NCI-H1436 treated with DMSO at 0.1 percent for 48 hours (cell line): ENCODE results near the gene WNT1.

Experiments
- DNase-seq: peaks from one replicate; lab custom pipeline; 2025; lab: John Stamatoyannopoulos, UW

The WNT1 gene

DNA sequence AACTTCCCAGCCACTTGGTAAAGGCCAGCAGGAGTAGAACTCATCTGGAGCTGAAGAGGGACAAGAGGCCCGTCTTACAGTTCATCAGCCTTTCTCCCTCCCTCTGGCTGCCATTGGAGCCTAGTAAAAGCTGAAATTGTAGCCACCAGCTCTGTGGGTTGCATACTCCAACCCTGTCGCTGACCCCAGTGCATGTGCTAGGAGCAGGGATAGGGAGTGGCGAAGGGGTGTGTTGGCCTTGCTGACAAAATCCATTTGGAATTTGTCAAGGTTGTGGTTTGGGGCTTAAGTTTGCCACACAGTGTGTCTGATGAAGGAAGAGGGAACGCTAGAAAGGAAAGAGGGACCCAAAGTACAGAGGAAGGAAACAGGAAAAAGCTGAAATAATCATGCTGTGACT is 16.8 kb upstream of the WNT1 start:
- no peak for DNase-seq

DNA sequence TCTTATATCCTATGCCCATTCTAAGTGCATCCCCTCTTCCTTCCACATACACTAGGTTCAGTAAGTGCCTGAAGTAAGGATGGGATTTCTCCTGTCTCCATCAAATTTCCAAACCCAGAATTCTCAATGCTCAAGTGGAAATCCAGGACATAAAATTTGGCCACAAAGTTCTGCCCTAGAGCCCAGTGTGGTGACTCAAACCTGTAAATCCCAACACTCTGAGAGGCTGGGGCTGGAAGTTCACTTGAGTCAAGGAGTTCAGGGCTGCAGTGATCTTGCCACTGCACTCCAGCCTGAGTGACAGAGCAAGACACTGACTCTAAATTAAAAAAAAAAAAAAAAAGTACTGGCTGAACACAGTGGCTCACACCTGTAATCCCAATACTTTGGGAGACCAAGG is 16.3 kb upstream of the WNT1 start:
- DNase-seq = no peak

DNA sequence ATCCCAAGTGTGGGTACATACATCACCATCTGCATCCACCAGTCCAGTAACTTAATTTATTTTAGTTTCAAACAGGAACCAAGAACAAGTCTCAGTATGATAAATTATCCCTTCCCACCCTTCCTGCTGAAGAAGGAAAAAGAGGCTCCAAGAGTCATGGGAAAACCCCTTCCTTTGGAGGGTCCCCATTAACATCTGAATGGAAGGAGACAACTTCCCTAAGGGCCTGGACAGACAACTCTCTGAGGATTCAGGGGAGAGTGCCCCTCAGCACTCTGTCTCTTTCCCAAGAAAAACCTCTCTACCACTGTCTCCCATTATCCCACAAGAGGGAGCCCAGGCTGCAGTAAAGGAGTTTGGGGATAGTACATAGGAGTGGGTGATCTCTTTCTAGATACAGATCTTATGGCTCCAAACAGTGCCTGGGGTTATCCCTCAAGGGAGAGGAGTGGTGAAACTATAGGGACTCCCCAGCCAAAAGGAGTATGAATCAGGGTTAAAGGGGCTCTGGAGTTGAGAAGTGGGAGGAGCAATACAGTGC is 12.8 kb upstream of the WNT1 start:
- DNase-seq = no peak

DNA sequence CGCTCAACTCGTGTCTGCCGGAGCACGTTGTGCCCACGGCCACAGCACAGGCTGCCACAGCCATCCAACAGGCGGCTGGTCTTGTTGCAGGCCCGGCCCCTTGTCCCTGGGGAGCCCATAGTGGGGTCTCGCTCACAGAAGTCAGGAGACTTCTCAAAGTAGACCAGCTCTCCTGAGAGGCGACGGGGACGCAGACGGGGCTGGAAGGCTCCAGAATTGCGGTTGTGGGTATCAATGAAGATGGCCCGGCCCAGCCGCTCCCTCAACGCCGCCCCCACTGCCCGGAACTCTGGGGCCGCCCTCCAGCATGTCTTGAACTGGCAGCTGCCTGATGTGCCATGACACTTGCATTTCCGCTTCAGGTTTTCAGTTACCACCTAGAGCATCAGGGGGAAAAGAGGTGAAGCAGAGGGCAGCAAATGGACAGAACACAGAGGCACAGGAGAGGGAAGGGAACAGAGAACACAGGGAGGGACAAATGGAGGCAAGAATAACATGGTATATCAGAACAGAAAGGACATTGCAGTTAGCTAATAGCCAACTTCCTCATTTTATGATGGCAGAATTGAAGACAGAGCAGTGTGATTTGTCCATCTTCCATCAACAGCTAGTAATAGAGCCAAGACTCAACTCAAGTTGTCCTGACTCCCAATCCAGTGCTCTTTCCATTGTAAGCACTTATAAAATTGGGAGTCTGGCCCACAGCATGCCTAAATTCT is 11.8 kb upstream of the WNT1 start:
- DNase-seq = no peak

DNA sequence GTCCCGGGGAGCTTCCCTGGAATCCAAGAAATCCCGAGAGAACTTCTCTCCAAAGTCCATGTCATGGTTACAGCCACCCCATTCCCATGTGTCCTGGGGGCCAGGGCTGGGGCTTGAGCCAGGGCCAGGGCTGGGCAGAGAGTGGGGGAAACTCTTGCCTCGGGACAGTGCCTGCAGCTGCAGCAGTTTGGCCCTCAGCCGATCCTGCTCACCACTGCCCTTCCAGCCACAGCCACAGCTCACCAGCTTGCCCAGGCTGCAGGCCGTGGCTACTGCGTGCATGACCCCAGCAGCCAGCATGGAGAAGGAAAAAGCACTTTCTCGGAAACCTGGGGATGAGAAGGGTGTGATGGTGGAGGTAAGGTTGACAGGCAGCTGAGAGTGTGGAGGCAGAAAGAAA is 10.1 kb upstream of the WNT1 start:
- no peak for DNase-seq

DNA sequence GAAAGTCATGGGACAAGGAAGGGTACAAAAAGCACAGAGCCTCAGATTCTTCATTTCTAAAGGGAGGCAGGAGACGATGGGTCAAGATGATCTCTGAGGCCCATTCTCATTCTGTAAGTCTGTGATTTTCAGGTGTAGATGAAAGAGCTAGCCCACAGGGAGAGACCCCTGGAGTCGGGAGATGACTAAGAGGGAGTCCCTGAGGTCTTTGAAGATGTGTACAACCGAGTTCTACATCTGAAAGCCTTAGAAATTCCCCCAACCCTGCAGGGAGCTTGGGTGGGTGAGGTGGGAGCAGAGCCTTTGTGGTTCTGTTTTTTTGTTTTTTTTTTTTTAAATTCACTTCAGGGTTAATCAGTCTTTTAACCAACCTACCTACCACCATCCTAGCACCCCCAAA is 9.7 kb upstream of the WNT1 start:
- DNase-seq = no peak

DNA sequence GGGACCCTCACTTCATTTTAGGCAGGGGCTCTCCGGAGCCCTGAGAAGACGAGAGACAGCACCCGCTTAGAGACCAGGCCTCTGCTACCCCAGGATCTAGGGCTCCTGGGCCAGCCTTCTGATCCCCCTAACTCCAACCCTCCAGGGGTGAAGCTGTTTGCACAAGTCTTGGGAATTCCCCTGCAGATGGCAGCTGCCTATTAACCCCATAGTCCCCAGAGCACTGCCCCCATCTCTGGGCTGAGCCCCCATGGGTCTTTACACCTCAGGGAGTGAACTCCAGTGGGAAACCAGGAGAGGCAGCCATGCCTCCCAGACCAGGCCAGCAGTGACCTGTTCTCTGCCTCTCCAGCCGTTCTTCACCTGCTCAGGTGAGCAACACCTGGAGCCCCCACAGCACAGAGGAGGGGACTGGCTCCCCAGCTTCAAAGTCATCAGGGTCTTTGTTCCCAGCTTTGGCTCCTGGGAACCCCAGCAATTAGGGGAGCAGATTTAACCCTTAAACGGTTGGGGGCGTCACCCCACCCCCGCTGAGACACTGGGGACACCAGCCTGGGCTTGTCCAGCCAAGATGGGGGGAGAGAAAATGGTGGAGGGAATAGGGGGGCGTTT is 8.9 kb upstream of the WNT1 start:
- DNase-seq = no peak

DNA sequence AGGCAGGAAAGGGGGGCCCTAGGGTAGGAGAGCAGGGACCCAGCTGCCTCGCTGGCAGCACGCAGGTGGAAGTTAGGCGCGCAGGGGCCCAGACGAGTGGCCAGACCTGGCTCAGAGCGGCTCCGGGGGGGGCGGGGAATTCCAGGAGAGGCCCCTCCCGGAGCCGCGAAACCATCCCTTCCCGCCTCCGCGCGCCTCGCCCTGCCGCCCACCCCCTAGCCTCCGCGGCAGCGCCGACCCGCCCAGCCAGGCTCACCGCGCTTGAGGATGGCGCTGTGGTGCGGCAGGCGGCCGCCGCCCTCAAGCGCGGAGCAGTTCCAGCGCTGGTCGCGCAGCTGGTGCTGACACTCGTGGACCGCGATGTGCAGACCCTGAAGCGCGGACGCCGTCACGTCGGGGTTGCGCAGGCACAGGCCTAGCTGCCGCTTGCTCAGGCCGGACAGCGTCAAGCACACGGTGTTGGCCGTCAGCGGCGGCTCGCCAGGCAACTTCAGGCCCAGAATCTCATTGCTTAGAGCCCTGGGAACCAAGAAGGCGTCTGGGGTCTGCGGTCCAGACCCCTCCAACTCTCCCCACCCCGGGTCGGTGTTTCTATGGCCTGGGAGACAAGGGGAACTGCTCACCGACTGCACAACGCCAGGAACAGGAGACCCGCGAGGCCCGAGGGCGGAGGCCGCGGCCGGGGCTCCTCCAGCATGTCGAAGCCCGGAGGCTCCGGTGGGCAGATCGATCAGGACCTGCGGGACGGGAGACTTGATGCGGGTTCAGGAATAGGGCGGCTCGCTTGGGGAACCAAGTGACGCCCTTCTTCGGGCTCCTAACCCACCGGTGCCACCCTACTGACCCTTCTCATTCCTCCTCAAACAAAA is 8.1 kb upstream of the WNT1 start:
- no peak for DNase-seq

DNA sequence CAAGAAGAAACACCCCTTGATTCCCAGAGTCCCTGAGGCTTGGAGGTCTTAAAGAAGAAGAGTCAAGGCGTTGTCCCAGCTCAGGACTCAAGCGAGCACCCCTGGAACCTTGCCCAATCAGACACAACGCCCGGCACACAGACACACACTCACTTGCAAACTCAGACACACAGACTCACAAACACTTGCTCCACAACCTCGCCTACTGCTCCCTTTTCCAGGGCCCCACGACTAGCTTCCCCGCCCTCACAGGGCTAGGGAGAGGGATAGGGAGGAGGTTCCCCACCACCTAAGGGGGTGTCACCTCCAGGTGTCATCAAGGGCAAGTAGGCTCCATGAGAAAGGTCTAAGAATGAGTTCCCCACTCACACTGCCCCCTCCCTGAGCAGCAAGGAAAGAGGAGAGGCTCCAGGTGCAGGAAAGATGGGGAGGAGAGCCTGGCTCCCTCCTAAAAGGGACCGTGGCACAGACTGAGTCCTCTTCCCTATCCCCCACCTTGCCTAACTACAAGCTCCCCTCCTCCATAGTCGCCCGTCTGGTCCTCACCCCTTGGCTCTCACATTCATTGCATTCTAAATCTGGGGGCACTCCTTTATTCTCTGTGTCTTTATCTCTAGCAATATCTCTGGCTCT is 7.3 kb upstream of the WNT1 start:
- DNase-seq = no peak

DNA sequence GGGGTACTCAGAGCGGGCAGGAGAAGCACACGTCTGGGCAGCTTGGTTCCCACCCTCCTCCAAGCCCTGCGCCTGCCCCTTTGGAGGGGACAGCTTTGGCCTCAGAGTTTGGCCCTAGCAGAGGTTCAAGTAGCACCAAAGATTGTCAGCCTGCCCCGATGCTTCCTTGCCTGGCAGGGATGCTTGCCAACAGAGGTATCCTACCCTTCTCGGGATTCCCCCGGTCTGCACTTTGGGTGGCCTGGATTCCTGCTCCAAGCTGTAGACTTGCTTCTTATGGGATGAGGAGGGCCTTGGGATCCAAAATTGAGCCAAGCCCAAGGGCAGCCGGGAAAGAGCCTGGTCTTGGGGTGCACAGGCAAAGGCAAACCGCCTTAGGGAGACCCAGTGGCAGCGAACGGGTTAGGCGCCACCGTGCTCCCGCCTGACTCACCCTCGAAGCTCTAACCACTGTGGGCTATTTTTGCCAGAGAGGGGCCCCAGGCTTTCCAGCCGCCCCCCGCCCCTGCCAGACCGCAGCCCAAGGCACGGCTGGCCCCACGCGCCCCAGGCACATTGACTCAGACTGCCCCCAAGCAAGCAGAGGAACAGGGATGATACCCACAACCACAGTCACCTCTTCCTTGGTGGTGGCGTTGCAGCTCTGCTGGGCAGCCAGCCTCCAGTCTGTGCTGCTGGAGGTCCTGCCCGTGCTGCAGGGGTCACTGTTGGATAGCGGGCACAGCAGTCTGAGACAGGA is 5.7 kb upstream of the WNT1 start:
- no peak for DNase-seq

DNA sequence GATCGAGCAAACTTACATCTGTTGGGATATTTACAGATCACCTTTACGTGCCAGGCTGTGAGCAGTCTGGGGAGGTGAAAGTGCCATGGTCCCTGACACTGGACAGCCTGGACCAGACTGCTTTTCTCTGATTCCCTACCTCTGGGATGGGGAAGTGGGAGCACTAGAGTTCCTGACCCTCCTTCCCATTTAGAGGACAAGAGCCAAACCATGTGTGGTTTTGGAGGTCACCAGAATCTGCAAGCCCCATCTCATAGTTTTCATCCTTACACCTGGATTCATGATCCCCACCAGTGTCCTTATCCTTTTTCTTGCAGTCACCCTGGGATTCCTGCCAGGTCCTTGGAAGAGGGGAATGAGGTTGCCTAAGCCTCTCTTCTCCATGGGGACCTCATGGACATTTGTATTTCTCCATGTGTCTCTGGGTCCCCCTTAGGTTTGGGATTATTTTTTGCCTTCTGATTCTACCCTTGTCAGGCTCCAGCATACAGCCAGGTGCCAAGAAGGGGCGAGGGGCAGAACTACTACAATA is 5.1 kb upstream of the WNT1 start:
- no peak for DNase-seq

DNA sequence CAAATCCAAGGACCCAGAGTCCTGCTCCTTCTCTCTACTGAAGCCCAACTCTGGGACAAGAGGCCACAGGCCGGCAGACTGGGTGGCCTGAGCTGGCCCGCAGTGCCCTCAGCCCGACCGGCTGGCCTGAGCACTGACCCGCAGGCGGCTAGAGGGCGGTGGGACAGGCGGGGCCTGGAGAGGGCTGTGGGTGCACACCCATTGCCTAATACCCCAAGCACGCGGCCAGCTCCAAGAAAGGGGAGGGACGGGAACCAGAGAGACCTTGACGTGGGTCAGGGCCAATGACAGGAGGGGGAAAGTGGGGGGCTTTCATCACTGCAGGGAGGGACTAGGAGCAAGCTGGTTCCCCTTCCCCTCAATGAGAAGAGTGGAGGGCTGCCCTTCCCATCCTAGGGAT is 4.6 kb upstream of the WNT1 start:
- no peak for DNase-seq

DNA sequence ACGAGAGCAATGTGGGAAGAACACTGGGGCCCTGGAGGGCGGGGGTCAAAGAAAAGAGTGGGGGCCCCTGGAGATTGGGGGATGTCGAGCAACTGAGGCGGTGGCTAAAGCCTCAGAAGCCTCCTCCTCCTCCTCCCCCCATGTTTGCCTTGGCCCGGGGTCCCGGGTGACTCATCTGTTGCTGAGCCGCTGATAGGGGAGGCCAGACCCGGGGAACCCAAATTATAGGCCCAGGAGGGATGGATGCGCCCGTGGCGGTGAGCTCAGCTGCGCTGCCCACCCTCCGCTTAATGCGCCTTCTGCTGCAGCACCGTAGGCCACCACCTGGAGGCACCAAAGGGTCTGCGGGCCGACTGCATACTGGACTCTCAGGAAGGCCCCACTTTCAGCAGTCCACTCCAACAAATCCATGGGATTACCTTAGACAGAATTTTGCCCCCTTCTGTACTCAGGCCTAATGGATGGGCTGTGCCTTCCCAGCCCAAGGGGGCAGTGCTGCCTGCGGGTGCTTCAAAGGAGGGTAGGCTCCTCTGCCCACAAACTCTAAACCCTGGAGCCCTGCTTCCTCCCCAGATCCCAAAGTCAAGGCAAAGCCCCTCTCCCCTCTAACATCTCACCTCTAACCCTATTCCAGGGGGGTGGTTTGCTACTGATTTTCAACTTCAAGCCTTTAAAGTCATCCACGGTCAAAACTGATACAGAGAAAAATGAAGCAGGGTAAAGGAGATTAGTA is 4.0 kb upstream of the WNT1 start:
- DNase-seq = no peak

DNA sequence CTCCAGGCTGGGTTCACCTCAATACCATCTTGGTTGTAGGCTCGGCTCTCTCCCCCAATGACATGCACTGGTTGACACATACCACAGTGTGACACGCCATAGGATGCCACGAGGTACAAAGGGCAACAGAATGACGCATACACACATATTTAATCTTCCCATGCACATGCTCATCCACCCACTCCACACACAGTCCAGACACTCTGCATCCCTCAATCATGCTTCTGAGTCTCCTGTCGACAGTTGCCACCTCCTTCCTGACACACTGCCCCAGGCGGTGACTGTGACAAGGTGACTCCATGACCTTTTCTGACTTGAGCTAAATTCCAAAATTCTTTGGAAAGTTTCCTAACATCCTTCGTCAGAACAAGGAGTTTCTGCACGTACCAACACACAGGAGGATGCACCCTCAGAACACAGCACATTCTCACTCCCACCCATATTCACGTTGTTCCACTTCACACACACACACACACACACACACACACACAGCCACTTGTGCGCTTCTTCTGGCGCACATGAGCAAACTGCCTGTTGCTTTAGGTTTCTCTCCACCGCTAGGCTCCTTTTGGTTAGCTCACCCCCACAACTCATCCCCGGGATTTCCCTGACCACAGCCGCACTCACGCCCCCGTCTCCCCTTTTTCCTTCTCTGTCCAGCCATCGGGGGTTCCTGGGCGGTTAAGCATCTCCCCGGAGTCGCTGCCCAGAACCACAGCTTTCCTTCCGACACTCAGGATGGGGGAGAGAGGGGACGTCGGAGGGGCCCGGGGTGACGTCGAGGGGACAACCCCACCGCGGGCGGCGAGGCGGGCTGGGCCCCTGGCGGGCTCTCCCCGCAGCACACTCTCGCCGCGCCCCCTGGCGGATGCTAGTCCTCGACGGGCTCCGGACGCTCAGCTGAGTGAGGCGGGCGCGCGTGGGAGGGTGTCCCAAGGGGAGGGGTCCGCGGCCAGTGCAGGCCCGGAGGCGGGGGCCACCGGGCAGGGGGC is 536 bp upstream of the WNT1 start:
- DNase-seq = no peak

DNA sequence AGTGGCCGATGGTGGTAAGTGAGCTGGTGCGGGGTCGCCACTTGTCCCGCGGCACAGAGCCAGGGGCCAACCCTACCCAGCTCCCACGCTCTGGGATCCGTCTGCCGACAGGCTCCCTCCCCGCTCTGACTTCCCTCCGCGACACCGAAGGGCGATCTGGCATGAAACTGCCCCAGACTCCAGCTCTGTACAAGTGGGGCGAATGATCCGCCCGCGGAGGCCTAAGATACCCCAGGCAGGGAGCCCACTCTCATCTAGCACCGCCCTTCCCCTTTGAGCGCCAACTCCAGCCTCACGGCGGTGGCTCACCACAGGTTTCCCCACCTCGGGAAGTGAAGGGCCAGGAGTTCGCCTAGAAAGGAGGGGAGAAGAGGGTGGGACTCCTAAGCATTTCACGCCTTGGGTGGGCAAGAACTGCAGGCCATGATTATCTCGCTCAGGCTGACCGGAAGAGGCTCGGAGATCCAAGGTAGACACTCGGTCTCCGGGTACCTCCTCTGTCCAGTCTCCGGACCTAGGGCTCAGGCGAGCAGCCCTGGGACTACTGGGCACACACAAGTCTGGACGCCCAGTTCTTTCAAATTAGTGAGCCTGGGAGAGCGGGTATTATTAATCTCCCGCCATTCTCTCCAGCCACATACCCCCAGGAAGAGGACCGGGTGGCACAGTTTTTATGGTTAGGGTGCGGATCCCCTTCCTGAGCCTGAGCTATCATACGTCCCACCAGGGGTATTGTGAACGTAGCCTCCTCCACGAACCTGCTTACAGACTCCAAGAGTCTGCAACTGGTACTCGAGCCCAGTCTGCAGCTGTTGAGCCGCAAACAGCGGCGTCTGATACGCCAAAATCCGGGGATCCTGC is 849 bp downstream of the WNT1 start:
- no peak for DNase-seq

DNA sequence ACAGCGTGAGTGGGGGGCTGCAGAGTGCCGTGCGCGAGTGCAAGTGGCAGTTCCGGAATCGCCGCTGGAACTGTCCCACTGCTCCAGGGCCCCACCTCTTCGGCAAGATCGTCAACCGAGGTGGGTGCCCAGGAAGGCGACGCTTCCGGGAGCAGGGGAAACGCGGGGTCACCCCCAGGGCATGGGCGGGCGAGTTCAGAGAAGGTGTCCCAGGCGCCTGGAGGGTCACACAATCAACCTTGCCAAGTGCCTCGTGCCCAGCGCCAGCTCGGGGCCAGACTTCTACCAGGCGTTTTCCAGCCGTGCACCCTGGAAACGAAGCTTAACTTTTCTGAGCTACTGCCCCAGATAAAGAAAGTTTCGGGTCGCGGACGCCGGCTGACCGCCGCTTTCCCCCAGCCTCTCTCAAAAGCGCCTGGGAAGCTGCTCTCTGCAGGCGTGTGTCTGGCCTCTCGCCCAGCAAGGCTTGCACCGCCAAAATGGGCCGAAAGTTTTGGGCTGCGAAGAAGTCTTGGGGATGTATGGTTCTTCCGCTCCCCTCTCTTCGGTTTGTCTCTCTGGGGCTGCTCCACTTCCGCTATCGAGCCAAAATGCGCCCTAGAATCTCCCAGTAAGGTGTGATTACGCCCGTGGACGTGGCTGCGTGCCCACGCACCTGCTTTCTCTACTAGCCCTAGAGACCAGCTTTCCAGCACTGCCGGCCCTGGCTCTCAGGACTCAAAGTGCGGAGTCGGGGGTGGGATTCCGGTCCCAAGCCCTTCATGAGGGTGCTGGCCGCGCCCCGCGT is 1.7 kb downstream of the WNT1 start:
- DNase-seq = no peak

DNA sequence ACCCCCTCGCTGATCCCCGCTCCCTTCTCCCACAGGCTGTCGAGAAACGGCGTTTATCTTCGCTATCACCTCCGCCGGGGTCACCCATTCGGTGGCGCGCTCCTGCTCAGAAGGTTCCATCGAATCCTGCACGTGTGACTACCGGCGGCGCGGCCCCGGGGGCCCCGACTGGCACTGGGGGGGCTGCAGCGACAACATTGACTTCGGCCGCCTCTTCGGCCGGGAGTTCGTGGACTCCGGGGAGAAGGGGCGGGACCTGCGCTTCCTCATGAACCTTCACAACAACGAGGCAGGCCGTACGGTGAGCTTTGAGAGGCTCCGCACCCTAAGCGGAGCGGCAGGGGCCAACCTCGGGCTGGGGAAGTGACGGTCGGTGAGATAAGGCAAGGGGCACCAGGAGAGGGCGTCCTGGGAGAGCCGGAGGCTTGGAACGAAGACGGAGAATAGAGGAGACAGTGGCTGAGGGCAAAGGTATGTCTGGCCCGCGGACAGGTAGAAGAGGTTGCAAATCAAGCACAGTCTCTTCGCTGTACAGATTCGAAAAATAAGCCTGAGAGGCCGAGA is 2.3 kb downstream of the WNT1 start:
- DNase-seq = no peak
